ENCODE results near the gene SLC38A8.

- TF ChIP-seq CTCF (IDR thresholded peaks at IDR 0.05) (no peak), POLR2A (IDR thresholded peaks at IDR 0.05) (no peak), EP300 (IDR thresholded peaks at IDR 0.05) (no peak)
Measured at GRCh38 chr16:84029297-84030047, 13.1 kb downstream of the SLC38A8 start.
